HG02678 (cell line): ENCODE measurements around the gene PPP4R4.

ENCODE experiments used
- ATAC-seq: cut with Tn5 transposase; IDR thresholded peaks from one replicate; pipeline ENCODE4 v1.9.1; 2021; ENCODE audit warnings: mild to moderate bottlenecking, moderate library complexity; ENCODE audit not compliant: unreplicated experiment

The PPP4R4 gene

DNA sequence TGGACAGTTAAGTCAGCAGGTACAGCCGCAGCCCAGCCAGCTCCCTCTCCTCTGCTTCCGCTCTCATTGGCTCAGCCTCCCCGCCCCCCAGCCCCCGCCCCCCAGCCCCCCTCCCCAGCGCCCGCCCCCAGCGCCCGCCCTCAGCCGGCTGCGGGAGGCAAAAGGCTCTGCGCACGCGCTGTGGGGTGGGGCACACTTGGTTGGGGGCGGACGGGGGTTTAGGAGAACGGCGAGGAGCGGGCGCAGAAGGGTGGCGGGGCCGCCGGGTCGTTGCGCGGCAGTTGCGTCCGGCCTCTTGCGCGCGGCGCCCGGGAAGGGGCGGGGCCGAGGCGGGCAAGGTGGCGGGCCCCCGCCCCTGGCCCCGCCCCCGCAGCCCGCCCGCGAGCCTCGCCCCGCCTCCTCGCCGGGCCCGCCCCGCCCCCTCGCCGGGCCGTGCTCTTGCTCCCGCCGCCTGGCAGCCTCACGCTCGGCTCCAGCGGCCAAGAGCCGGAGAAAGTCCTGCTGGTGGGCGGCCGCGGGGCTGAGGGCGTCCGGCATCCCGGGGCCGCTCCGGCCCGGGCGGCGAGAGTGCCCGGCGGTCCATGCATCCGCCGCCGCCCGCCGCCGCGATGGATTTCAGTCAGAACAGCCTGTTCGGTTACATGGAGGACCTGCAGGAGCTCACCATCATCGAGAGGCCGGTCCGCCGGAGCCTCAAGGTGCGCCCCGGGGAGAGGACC is at the start of gene PPP4R4:
PPP4R4 (plus strand) TSS at position 438 of the 719 bp plus-strand sequence; CDS start at position 582, 144 bp downstream.
- ATAC-seq, result peak; percentile 83

DNA sequence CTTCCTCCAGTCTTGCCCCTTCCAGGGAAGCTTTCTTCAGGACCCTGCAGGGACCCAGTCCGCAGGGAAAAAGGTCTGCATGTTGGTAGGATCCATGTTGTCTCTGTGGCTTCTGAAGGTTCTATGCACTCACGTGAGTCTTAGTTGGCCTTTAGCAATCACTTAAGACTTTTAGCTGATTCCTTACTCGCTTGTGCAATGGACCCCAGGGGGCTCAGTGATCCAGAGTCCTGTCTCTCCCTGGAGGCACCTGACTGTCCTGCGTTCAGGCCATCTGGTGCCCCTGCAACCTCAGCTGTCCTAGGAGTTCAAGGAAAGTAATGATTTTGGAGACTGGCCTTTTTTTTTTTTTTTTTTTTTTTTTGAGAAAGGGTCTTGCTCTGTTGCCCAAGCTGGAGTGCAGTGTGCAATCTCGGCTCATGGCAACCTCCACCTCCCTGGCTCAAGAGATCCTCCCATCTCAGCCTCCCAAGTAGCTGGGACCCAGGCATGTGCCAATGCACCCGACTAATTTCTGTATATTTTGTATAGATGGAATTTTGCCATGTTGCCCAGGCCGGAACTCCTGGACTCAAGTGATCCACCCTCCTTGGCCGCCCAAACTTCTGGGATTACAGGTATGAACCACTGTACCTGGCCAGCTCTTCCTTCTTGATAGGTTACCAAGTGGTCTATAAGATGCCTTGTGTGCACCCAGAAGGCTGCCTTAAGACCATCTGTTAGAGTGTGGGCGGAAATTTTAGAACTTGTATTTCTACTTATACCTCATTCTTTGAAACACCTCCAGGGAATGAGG is 49.3 kb upstream of the PPP4R4 start:
- ATAC-seq, result no peak

- ATAC-seq, result no peak
Observed at GRCh38 chr14:94125659-94126418, 48.3 kb upstream of the PPP4R4 start.

GRCh38 chr14:94126419-94126677 is 47.8 kb upstream of the PPP4R4 start:
- ATAC-seq, result no peak

DNA sequence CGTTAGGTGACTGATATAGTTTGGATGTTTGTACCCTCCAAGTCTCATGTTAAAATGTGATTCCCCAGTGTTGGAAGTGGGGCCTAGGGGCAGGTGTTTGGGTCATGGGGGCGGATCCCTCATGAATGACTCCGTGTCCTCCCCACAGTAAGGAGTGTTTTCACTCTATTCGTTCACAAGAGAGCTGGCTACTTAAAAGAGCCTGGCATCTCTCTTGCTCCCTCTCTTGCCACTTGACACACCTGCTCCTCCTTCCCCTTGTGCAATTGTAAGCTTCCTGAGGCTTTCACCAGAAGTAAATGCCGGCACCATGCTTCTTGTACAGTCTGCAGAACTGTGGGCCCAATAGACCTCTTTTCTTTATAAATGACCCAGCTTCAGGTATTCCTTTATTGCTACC is 47.3 kb upstream of the PPP4R4 start:
- no peak for ATAC-seq

- no peak for ATAC-seq
Observed at GRCh38 chr14:94127330-94127729, 46.8 kb upstream of the PPP4R4 start.

GRCh38 chr14:94128216-94128839 is 45.8 kb upstream of the PPP4R4 start:
- no peak for ATAC-seq

DNA sequence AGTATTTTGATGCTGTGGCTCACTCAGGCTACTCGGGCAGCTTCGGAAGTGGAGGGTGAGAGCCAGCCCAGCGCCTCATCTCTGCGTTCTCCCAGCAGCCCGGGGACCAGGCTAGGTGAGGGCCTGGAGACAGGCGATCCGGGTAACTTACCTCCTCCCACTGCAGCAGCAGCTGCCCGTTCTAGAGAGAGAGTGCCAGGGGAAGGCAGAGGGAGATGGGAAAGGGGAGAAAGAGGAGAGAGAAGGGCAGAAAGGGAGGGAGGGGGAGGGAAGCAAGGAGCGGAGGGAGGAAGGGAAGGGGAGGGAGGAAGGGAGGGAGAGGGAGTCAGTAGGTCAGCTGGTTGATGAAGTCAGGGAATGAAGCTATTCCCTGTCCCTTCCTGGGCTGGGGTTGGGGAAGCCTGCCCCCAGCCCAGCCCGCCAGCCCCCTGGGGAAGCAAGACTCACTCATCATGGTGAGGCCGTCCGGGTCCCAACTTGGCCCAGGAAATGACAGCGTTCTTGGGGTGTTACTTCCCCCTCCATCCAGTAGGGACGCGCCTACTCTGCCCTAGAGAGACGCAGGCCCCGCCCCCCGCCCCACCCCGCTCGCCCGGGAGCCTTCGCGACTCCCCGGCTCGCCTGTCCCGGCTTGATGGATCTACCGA is 44.9 kb upstream of the PPP4R4 start, which contains the start of gene IFI27L2:
IFI27L2 (minus strand) TSS at position 494 of the 647 bp plus-strand sequence; CDS start at position 454, 40 bp downstream.
- peak; percentile 97 for ATAC-seq

DNA sequence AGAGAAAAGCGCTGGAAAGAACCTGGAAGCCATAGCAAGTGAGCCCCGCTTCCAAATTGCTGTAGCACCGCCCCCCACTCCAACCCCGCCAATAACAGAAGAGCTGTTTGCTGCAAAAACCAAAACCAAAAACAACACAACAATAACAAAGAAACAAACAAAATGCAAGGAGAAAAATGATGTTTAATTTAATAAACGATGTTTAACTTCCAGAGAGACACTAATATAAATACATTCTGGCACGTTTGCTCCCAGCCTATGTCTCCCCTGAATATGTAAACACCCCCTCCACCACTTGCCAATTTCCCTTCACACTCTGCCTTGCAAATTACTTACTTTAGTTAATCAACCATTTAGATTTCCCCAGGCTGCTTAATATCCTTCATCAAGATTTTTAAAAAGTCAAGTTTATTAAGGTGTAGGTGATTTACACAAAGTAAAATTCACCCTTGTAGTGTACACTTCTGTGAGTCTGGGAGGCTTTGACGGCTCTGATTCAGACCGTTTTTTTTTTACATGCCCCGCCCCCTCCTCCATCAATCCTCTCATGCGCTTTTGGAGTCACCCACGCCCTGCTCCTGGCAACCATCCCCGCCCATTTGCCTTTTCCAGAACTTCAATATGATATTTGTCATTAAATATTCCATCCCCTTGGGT is 44.2 kb upstream of the PPP4R4 start:
- no peak for ATAC-seq

DNA sequence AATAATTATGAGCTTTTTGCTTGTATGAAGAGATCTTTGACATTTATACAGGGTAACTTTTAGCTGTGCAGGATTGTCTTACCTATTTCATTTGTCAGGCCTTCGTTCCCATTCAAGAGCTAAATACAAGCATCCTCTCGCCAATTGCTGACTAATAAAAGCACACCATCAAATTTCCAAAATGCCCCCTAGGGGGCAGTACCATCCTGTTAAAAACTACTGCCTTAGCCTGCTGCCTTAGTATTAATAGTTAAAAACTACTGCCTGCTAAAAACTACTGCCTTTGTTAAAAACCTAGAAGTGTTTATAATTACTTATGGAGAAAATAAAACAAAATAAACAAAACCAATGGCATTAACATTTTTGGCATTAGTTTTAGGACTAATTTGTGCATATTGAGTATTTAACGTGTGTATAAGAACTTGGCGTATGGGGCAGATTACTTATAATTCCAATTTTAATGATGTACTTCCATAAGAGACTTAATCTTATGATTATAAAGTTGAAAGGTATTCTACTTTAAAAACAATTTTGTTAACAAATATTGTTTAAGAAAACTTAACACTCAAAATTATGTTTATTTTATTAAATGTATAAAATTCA is 41.7 kb upstream of the PPP4R4 start:
- ATAC-seq, result peak; percentile 33

DNA sequence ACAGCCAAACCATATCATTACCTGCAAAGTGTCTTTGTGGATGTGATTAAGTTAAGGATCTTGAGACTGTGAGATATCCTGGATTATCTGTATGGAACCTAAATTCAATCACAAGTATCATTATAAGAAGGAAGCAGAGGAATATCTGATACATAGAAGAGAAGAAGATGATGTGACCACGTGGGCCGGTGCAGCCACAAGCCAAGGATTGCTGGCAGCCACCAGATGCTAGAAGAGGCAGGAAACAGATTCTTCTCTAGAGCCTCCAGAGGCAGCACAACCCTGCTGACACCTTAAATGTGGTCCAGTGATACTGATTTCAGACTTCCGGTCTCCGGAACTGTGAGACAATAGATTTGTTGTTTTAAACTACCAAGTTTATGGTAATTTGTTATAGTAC is 38.6 kb upstream of the PPP4R4 start:
- no peak for ATAC-seq

GRCh38 chr14:94136575-94137331 is 37.4 kb upstream of the PPP4R4 start:
- peak; percentile 79 for ATAC-seq

DNA sequence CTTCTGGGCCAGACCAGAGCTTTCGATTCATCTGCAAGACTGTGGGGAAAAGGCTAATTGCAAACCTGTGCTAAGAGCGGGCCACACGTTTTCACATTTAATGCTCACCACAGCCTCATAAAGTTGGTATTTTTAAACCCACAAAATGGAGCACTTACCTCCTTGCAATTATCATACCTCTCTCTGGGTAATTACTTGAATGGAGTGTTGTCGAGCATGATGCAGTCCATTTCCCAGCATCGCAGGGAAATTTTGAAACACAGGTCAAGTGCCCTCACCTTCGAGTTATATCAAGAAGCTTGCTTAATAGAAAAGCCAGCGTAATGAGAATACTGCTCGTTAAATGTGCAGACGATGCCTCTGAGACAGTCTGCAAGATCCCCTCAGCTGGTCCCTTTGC is 35.9 kb upstream of the PPP4R4 start:
- ATAC-seq, result no peak

- ATAC-seq, result no peak
Observed at GRCh38 chr14:94139006-94139405, 35.1 kb upstream of the PPP4R4 start.

DNA sequence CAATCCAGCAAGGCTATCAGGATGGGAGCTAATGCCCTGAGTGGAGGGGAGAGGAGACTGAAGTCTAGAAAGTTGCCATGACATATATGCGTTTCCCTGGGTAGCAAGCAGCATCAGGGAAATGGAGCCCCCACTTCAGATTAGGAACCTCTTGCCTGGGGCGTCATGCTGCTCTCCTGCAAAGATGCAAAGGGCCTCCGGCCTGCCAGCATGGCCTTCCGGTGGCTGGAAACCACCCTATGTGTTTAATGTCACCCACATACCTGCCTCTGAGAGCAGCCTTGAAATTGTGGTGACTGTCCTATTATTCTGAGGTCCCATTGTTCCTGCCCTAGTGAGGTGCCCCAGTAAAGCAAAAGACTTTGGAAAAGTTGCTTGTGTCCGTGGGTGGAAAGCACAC is 34.7 kb upstream of the PPP4R4 start:
- no peak for ATAC-seq

GRCh38 chr14:94142247-94142646 is 31.9 kb upstream of the PPP4R4 start:
- ATAC-seq, result no peak

DNA sequence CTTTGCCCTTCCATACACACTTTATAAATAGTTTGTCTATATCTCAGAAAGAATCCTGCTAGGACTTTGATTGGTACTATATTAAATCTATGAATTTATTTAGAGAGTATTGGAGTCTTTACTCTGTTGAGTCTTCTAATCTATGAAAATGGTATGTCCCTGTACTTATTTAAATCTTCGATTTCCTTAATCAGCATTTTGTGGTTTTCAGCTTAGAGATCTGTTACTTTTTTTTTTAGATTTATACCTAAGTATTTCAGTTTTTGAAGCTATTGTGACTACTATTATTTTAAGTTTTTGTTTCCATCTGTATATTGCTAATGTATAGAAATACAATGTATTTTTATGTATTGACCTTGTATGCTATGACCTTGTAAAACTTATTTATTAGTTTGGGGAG is 31.3 kb upstream of the PPP4R4 start:
- ATAC-seq, result no peak

DNA sequence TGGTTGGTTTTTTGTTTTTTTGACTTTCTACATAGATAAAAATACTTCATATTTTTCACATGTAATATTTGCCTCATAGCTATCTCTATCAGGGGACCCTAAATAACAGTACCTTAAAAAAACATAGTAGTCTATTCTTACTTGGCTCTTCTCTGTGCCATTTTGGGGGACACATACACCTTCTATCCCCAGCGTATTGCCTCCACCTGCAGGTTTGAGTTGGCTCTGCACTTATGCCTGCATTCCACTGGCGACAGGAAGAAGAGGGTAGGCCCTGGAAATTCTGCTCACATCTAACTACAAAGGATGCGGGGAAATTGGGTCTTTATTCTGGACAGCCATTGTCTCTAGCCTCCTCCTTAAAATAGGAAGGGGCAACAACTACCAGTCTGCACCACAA is 30.9 kb upstream of the PPP4R4 start:
- ATAC-seq, result no peak

DNA sequence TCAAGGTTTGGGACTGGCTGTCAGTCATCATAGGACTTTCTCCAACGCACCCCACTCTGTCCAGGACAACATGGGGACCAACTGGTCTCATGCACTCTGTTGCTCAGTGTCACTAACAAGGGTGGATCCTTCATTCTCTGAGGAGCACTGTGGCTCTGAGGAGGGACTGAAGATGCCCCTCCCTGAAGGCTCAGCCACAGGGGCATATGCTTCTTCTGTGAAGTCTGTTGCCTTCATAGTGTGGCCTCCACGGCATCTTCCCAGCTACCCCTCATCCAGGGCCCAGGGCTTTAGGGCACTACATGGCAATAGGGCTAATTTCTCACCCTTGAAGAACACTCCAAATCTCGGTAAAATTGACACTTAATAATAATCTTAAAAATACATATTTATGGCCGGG is 30.4 kb upstream of the PPP4R4 start:
- ATAC-seq, result no peak
